ENCODE results near the gene MAD2L1BP. TPM values are rescaled to one million over a fixed set of nuclear protein-coding genes. Genes with fewer than 3 reads are reported as not detected.
A peak's percentile ranks its signal among the peaks of the same experiment; 100 is the strongest.

The MAD2L1BP gene
- total RNA-seq, 1 donor, result 20.6 TPM

DNA sequence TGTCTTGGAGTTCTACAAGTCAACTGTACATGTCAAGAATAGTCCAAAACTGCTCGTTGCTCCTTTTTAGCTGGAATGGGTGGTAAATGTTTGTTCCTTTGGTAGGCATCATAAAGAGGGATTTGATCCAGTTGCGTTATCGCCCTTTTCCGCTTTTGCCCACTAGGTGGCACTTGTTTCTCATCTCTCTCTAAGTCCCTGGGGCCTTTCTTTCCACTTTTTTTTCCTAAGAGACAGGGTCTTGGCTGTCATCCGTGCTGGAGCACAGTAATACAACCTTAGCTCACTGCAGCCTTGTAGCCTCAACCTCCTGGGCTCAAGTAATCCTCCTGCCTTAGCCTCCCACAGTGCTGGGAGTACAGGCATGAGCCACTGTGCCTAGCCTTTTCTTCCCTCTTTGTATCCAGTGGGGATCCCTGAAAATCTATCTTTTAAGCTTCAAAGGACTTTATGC lies 27.3 kb upstream of the MAD2L1BP start:
- TF ChIP-seq CTCF (IDR thresholded peaks at IDR 0.05; ENCODE audit: insufficient read depth, low read length), result peak; percentile 83
- no peak overlapping the region for H3K4me3 ChIP-seq (ENCODE audit: low read depth, low read length)
- peak; percentile 92 for DNase-seq (ENCODE audit: low read depth)

DNA sequence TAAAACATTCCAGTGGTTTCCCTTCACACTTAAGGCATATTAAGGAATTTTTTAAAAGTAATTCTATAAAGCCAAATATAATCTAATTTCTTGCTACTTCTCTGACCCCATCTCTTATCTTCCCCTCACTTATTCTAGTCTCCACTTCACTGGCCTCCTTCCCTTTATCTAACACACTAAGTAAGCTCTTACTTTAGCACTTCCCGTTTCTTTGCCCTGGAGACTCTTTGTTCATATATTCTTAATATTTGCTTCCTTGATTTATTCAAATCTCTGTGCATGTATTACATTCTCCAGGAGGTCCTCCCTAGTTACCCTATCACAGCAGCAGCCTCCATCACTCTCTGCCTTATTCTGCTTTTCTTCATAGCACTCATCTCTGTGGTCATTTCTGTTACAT lies 26.8 kb upstream of the MAD2L1BP start:
- no peak overlapping the region for H3K4me3 ChIP-seq (ENCODE audit: low read depth, low read length)
- no peak for TF ChIP-seq CTCF (IDR thresholded peaks at IDR 0.05; ENCODE audit: insufficient read depth, low read length)
- no peak for DNase-seq (ENCODE audit: low read depth)

DNA sequence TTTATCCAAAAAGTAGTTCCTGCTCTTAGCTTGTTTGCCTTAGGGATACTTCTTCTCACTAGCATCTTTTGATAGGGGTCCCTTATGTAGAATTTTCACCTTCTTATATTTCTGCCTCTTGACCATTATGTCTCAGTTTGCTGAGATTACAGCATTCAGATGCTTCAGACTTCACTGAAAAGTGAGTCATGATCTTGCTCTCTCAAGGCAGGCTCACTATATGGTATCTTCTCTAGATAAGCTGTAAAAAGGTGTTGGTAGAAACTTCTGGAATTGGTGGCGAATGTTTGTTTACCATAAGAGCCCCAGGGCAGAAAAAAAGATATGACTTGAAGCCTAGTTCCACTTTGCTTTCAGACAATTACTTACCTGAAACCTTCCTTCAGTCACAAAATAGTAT lies 26.2 kb upstream of the MAD2L1BP start:
- H3K4me3 ChIP-seq (ENCODE audit: low read depth, low read length), result no peak overlapping the region
- no peak for DNase-seq (ENCODE audit: low read depth)
- TF ChIP-seq CTCF (IDR thresholded peaks at IDR 0.05; ENCODE audit: insufficient read depth, low read length), result no peak

DNA sequence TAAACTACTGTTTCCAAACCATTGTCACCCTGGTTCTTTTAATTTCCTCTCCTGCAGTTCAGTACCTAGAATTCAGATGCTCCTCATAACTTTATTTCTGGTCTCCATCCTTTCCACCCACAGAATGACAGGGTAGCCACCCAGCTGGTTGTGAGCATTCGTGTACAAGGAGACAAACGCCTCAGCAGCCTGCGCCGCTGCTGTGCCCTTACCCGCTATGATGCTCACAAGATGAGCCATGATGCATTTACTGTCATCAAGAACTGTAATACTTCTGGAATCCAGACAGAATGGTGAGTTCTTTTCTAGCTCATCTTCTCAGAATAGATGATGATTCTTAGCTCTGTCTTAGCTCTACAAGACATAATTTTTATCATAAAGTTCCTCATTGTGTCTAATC lies 25.2 kb upstream of the MAD2L1BP start:
- TF ChIP-seq CTCF (IDR thresholded peaks at IDR 0.05; ENCODE audit: insufficient read depth, low read length), result no peak
- no peak overlapping the region for H3K4me3 ChIP-seq (ENCODE audit: low read depth, low read length)
- DNase-seq (ENCODE audit: low read depth), result no peak

DNA sequence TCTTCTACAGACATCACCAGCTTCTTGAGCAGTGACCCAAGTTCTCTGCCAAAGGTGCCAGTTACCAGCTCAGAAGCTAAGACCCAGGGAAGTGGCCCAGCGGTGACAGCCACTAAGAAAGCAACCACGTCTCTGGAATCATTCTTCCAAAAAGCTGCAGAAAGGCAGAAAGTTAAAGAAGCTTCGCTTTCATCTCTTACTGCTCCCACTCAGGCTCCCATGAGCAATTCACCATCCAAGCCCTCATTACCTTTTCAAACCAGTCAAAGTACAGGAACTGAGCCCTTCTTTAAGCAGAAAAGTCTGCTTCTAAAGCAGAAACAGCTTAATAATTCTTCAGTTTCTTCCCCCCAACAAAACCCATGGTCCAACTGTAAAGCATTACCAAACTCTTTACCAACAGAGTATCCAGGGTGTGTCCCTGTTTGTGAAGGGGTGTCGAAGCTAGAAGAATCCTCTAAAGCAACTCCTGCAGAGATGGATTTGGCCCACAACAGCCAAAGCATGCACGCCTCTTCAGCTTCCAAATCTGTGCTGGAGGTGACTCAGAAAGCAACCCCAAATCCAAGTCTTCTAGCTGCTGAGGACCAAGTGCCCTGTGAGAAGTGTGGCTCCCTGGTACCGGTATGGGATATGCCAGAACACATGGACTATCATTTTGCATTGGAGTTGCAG lies 21.8 kb upstream of the MAD2L1BP start:
- no peak overlapping the region for H3K4me3 ChIP-seq (ENCODE audit: low read depth, low read length)
- TF ChIP-seq CTCF (IDR thresholded peaks at IDR 0.05; ENCODE audit: insufficient read depth, low read length), result no peak
- no peak for DNase-seq (ENCODE audit: low read depth)

GRCh38 chr6:43614396-43614730 lies 21.3 kb upstream of the MAD2L1BP start:
- no peak overlapping the region for H3K4me3 ChIP-seq (ENCODE audit: low read depth, low read length)
- no peak for DNase-seq (ENCODE audit: low read depth)
- no peak for TF ChIP-seq CTCF (IDR thresholded peaks at IDR 0.05; ENCODE audit: insufficient read depth, low read length)
